ENCODE results near the gene FAM168A.

The FAM168A gene

GRCh38 chr11:73464347-73464746, 133.6 kb downstream of the FAM168A start:
- no peak for ATAC-seq
- no peak for TF ChIP-seq ARNTL (CRISPR knock-in tag; IDR thresholded peaks at IDR 0.05; ENCODE audit: borderline replicate concordance, low read depth)
- TF ChIP-seq ZC3H10 (CRISPR knock-in tag; IDR thresholded peaks at IDR 0.05), result no peak
- no peak for TF ChIP-seq RARB (CRISPR knock-in tag; IDR thresholded peaks at IDR 0.05)
- no peak for TF ChIP-seq PPARA (CRISPR knock-in tag; IDR thresholded peaks at IDR 0.05; ENCODE audit: borderline replicate concordance)
- no peak for TF ChIP-seq ZFP3 (CRISPR knock-in tag; IDR thresholded peaks at IDR 0.05)
- TF ChIP-seq, protein P1, sequence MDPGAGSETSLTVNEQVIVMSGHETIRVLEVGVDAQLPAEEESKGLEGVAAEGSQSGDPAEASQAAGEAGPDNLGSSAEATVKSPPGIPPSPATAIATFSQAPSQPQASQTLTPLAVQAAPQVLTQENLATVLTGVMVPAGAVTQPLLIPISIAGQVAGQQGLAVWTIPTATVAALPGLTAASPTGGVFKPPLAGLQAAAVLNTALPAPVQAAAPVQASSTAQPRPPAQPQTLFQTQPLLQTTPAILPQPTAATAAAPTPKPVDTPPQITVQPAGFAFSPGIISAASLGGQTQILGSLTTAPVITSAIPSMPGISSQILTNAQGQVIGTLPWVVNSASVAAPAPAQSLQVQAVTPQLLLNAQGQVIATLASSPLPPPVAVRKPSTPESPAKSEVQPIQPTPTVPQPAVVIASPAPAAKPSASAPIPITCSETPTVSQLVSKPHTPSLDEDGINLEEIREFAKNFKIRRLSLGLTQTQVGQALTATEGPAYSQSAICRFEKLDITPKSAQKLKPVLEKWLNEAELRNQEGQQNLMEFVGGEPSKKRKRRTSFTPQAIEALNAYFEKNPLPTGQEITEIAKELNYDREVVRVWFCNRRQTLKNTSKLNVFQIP (CRISPR knock-in tag; IDR thresholded peaks at IDR 0.05; ENCODE audit: borderline replicate concordance, low read depth), result no peak
- no peak for TF ChIP-seq TCF4 (CRISPR knock-in tag; IDR thresholded peaks at IDR 0.05; ENCODE audit: borderline replicate concordance)
- TF ChIP-seq ZNF70 (CRISPR knock-in tag; IDR thresholded peaks at IDR 0.05), result no peak
- no peak for TF ChIP-seq ZFP30 (CRISPR knock-in tag; IDR thresholded peaks at IDR 0.05)
- TF ChIP-seq GLIS3 (CRISPR knock-in tag; IDR thresholded peaks at IDR 0.05), result no peak
- no peak for TF ChIP-seq BACH2 (CRISPR knock-in tag; IDR thresholded peaks at IDR 0.05; ENCODE audit: borderline replicate concordance)
- no peak for TF ChIP-seq TSHZ2 (CRISPR knock-in tag; IDR thresholded peaks at IDR 0.05)
- no peak for TF ChIP-seq ISL1 (CRISPR knock-in tag; IDR thresholded peaks at IDR 0.05)
- no peak for TF ChIP-seq OSR1 (CRISPR knock-in tag; IDR thresholded peaks at IDR 0.05)
- TF ChIP-seq SNAI2 (CRISPR knock-in tag; IDR thresholded peaks at IDR 0.05), result no peak
- TF ChIP-seq, protein P2, sequence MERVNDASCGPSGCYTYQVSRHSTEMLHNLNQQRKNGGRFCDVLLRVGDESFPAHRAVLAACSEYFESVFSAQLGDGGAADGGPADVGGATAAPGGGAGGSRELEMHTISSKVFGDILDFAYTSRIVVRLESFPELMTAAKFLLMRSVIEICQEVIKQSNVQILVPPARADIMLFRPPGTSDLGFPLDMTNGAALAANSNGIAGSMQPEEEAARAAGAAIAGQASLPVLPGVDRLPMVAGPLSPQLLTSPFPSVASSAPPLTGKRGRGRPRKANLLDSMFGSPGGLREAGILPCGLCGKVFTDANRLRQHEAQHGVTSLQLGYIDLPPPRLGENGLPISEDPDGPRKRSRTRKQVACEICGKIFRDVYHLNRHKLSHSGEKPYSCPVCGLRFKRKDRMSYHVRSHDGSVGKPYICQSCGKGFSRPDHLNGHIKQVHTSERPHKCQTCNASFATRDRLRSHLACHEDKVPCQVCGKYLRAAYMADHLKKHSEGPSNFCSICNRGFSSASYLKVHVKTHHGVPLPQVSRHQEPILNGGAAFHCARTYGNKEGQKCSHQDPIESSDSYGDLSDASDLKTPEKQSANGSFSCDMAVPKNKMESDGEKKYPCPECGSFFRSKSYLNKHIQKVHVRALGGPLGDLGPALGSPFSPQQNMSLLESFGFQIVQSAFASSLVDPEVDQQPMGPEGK (CRISPR knock-in tag; IDR thresholded peaks at IDR 0.05; ENCODE audit: borderline replicate concordance), result no peak
- TF ChIP-seq, protein P3, sequence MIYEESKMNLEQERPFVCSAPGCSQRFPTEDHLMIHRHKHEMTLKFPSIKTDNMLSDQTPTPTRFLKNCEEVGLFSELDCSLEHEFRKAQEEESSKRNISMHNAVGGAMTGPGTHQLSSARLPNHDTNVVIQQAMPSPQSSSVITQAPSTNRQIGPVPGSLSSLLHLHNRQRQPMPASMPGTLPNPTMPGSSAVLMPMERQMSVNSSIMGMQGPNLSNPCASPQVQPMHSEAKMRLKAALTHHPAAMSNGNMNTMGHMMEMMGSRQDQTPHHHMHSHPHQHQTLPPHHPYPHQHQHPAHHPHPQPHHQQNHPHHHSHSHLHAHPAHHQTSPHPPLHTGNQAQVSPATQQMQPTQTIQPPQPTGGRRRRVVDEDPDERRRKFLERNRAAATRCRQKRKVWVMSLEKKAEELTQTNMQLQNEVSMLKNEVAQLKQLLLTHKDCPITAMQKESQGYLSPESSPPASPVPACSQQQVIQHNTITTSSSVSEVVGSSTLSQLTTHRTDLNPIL (CRISPR knock-in tag; IDR thresholded peaks at IDR 0.05; ENCODE audit: low read depth), result no peak

GRCh38 chr11:73463359-73463758, 134.6 kb downstream of the FAM168A start:
- TF ChIP-seq ZNF8 (CRISPR knock-in tag; IDR thresholded peaks at IDR 0.05) (no peak), ZFP30 (CRISPR knock-in tag; IDR thresholded peaks at IDR 0.05) (no peak), ISL1 (CRISPR knock-in tag; IDR thresholded peaks at IDR 0.05) (no peak), BACH2 (CRISPR knock-in tag; IDR thresholded peaks at IDR 0.05; ENCODE audit: borderline replicate concordance) (no peak), TCF4 (CRISPR knock-in tag; IDR thresholded peaks at IDR 0.05; ENCODE audit: borderline replicate concordance) (no peak), ZNF565 (CRISPR knock-in tag; conservative IDR thresholded peaks at IDR 0.05; ENCODE audit: low read depth) (no peak), RARB (CRISPR knock-in tag; IDR thresholded peaks at IDR 0.05) (no peak), ZC3H10 (CRISPR knock-in tag; IDR thresholded peaks at IDR 0.05) (no peak), TOX (CRISPR knock-in tag; IDR thresholded peaks at IDR 0.05; ENCODE audit: borderline replicate concordance) (no peak), ZNF70 (CRISPR knock-in tag; IDR thresholded peaks at IDR 0.05) (no peak), ZFP3 (CRISPR knock-in tag; IDR thresholded peaks at IDR 0.05) (no peak), SNAI2 (CRISPR knock-in tag; IDR thresholded peaks at IDR 0.05) (no peak), TSHZ2 (CRISPR knock-in tag; IDR thresholded peaks at IDR 0.05) (no peak)
- TF ChIP-seq, protein P3 (CRISPR knock-in tag; IDR thresholded peaks at IDR 0.05; ENCODE audit: low read depth), result no peak
- TF ChIP-seq, protein P2 (CRISPR knock-in tag; IDR thresholded peaks at IDR 0.05; ENCODE audit: borderline replicate concordance), result no peak
- no peak for ATAC-seq
